ENCODE results near the gene FAM217B. TPM values are rescaled to one million over a fixed set of nuclear protein-coding genes. Genes with fewer than 3 reads are reported as not detected.

The FAM217B gene
- total RNA-seq, 1 experiment from 2014 or later: 5.4 TPM

DNA sequence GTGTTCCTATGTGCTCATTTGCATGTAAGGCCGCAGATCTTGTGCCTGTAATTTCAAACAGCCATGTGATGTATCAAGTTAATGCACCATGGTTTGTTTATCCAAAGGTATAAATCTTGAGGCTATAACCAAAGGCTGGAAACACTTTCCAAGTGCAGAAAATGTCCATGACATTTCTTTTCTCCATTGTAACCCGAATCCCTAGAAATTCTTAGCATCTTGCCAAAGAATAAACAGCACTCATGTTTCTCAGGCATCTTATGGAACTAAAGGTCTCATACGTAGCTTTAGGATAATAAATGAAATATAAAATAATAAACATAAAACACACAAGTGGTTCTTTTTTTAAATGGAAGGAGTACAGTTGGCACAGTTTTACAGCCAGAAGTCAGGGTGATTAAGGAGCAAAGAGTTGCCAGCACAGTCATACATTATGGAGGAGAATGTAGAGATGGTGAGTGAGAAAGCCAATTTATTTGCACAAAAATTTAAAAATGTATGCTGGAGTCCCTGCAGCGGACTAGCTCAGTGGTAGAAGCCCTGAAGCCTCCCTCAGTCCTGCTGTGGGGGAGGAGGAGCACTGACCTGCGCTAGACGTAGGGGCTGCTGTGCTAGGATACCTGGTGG is 36.1 kb downstream of the FAM217B start:
- DNase-seq (ENCODE audit: low read depth): no peak

- no peak for DNase-seq (ENCODE audit: low read depth)
These were observed 36.9 kb downstream of the FAM217B start for GRCh38 chr20:59977086-59977485.

- DNase-seq (ENCODE audit: low read depth): no peak
These were observed 42.9 kb downstream of the FAM217B start for GRCh38 chr20:59983076-59983475.

DNA sequence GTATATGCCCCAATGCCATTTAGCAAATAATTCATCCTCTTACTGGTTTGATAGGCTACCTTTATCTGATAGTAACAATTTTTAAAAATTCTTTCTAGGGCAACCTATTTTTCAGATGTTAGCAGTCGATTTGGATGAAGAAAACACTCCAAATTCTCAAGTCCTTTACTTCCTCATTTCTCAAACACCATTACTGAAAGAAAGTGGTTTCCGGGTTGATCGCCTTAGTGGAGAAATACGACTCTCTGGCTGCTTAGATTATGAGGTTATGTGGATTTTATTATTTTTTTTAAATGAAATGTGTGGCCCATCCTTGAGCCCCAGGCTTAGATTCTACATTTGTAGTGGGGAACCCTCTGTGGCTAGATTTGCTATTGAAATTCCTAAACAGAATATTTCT is 44.4 kb downstream of the FAM217B start:
- no peak for DNase-seq (ENCODE audit: low read depth)

GRCh38 chr20:59985164-59985563 is 45.0 kb downstream of the FAM217B start:
- no peak for DNase-seq (ENCODE audit: low read depth)

GRCh38 chr20:59985864-59986263 is 45.7 kb downstream of the FAM217B start:
- DNase-seq (ENCODE audit: low read depth): no peak

DNA sequence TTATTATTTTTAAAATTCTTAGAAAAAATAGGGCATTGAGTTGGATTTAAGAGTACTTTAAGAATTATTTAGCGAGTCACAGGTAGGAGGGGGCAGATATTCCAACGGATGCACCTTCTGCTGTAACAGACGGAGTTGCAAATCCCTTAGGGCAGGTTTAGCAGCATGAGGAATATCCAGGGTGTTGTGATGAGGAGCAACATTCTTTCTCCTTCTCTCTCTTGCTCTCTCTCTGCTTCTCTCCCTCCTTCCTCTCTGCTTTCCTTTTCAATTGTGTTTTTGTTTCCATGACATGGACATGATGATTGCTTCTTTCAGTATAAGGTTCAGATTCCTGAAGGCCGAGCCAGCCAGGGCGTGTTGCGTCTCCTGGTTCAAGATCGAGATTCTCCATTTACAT is 46.9 kb downstream of the FAM217B start:
- no peak for DNase-seq (ENCODE audit: low read depth)

GRCh38 chr20:59988141-59988540 is 48.0 kb downstream of the FAM217B start:
- DNase-seq (ENCODE audit: low read depth): peak; percentile 53

DNA sequence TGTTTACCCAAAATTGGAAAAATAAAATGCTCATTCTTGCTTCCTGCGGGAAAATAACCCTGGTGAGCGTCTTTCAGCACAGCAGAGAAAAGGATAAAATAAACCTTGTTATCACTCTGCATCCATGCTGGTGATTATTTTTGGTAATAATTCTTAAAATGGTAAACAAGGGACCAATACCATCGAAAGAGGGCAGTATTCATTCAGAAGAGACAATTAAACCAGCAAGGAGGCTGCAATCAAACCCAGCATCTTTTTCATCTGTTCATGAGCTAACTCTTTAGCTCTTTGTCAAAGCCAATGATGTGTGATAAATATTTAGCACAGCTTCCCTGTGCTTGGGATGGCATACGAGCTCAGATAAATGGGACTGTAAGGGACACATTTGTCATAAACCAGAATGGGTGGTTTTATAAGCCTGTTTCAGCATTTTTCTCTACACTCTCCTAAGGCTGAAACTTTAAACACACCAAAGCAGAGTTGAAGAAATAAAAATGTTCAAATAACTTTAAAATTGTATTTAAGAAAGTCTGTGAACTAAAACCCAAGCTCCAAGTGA is 52.4 kb downstream of the FAM217B start:
- DNase-seq (ENCODE audit: low read depth): no peak

DNA sequence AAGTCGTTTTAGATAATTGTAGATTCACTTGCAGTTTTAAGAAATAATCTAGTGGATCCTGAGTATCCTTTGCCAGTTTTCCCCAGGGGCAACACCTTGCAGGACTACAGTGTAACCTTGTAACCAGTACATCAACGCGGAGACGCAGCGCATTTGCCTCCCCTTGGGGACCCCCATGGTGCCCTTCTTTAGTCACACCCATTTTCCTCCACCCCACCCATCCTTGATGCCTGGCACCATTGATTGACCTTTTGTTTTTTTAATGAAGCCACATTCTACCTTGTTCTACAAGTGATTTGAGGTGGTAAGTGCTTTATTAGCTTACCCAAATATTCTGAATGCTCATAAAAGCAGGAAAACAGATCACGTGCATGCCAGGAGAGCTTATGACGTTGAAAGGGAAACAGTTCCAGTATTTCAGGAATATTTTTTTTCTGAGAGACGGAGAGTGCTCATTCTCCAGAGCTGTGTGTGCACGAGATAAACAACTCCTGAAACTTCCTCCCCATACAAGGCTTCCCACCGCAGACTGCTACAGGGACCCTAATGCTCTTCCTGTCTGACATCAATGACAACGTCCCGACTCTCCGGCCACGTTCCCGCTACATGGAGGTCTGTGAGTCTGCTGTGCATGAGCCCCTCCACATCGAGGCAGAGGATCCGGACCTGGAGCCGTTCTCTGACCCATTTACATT is 53.7 kb downstream of the FAM217B start:
- DNase-seq (ENCODE audit: low read depth): no peak

- peak; percentile 51 for DNase-seq (ENCODE audit: low read depth)
These were observed 54.5 kb downstream of the FAM217B start for GRCh38 chr20:59994697-59995122.

GRCh38 chr20:59996108-59996507 is 55.9 kb downstream of the FAM217B start:
- no peak for DNase-seq (ENCODE audit: low read depth)

DNA sequence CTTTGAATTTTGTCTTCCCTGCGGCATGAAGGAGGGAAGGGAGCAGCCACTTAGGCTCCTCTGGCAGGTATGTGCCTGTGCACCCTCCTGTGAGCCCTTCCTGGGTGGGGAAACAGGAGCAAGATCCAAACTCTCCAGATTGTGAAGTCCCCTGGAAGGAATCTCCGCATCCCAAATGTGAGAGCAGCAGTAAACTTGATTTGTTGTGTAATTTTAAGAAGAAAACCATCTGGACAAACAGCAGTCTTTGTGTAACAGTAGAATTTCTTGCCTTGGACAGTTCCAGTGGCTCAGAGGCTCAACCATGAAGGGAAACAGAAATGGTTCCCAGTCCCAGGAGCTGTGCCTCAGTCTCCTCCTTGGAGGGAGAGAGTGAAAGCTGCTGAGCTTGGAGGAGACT is 57.7 kb downstream of the FAM217B start:
- no peak for DNase-seq (ENCODE audit: low read depth)

Other genes with a start within 250 kb of the FAM217B start
- gene SYCP2, start 6.8 kb upstream of the FAM217B start, total RNA-seq (2014; rRNA removed; shearing (Covaris generic)): 1.7 TPM in 1 of 2 replicates, not detected in the other
- gene PPP1R3D, start 84 bp upstream of the FAM217B start, total RNA-seq (2014; rRNA removed; shearing (Covaris generic)): 2.3 and 2.5 TPM in 2 replicates
- 0.29 TPM in 1 of 2 replicates, not detected in the other for gene CDH26, start 18.0 kb downstream of the FAM217B start, total RNA-seq (2014; rRNA removed; shearing (Covaris generic))

Measured in Daoy (cell line).